PFSK-1 (cell line): ENCODE data around the gene EFNA5.

Experiments
- POLR2AphosphoS5 ChIP-seq: IDR thresholded peaks from 2 replicates; pipeline ENCODE4 v1.6.1; 2012; ENCODE audit warnings: low read depth, mild to moderate bottlenecking, control low read depth, low read length, moderate library complexity
- REST ChIP-seq, 2 experiments: IDR thresholded peaks; 2 replicates each; pipeline versions ENCODE4 v1.6.1 to v1.8.0; 2011 to 2012; ENCODE audit warnings: low read depth in 2 of 2, low read length in 2 of 2, control low read depth in 1 of 2, inconsistent platforms in 1 of 2, mild to moderate bottlenecking in 1 of 2, moderate library complexity in 1 of 2; ENCODE audit not compliant: insufficient read depth in 1 of 2
- SIN3A ChIP-seq: IDR thresholded peaks from 2 replicates; pipeline ENCODE4 v1.6.1; 2012; ENCODE audit warnings: mild to moderate bottlenecking, low read length, moderate library complexity, borderline replicate concordance; ENCODE audit not compliant: insufficient read depth
- TAF1 ChIP-seq: IDR thresholded peaks from 2 replicates; pipeline ENCODE4 v1.6.1; 2012; ENCODE audit warnings: low read length, control low read depth, borderline replicate concordance; ENCODE audit not compliant: insufficient read depth

GRCh38 chr5:107673039-107673367 lies 2.3 kb upstream of the EFNA5 start:
- TF ChIP-seq POLR2AphosphoS5 (no peak; the same call in 1 of the 2 replicates), SIN3A (no peak), TAF1 (no peak), REST (IDR thresholded peaks at IDR 0.05; ENCODE audit: insufficient read depth in 1 of 2, low read depth in 2 of 2, low read length in 2 of 2) (no peak)
